Lower leg skin (tissue), 4 donors: ENCODE results near the gene PPP1CC. TPM values are rescaled to one million over a fixed set of nuclear protein-coding genes. Genes with fewer than 3 reads are reported as not detected.
A peak's percentile ranks its signal among the peaks of the same experiment; 100 is the strongest.

Experiments used
- DNase-seq, 2 donors: peaks; one replicate each; pipeline ENCODE4 v3.0.0-alpha.2; 2019; ENCODE audit warnings: low spot score in 2 of 2
- H3K4me3 ChIP-seq: fragments of 200-600 bp; sonication (generic); 2 replicates; pipeline ENCODE4 v1.5.1; 2017; ENCODE audit warnings: mild to moderate bottlenecking, low read depth; ENCODE audit not compliant: poor library complexity, severe bottlenecking
- POLR2A ChIP-seq, 2 donors: fragments of 450-650 bp; IDR thresholded peaks; one replicate each; pipeline ENCODE4 v1.6.1; 2016 to 2017; ENCODE audit warnings: antibody characterized with exemption in 2 of 2, mild to moderate bottlenecking in 1 of 2, moderate library complexity in 1 of 2
- WGBS, 2 donors: methylation state at CpG; one replicate each; pipeline ENCODE4 v1.1.5; 2018; 5-methylcytosine and 5-hydroxymethylcytosine counted together
- intact Hi-C: fragments of 100-400 bp; cut with DNase I; formaldehyde crosslinking; loops from one replicate; pipeline ENCODE4 v1.15.0; 2023; ENCODE audit warnings: low total_unique reads
- total RNA-seq, 4 donors: library from RNA; depleted of rRNA; stranded (reverse); fragments of >200 nt; gene quantifications; one replicate each; pipeline ENCODE4 v1.1.0, GENCODE V29; 2016
- TF ChIP-seq, protein P1 (sequence below), 3 donors: fragments of 450-650 bp; IDR thresholded peaks; one replicate each; pipeline ENCODE4 v1.5.1; 2016; ENCODE audit warnings: antibody characterized with exemption in 3 of 3, mild to moderate bottlenecking in 3 of 3, moderate library complexity in 2 of 3

PPP1CC gene
- total RNA-seq, 4 donors from 2014 or later, result 90.1 to 97.4 (median 91.3) TPM

DNA sequence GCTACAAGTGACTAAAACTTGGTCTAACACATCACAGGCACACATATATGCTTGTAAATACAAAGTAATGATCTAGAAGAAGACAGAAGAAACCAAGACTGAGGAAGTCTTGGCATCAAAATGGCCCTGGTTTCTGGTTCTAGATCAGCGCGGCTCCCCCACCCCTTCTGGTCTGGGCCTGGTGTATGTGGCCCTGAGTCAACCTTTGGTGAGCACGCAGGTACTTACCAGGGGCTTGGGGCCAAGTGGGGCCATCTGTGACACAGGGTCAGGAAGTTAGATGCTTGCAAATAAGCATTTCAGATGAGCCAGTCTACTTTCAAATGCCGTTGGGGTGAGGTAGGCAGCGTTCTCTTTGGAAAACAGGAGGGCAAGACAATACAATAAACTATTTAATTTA lies 40.6 kb downstream of the PPP1CC start:
- TF ChIP-seq POLR2A (IDR thresholded peaks at IDR 0.05), result no peak
- TF ChIP-seq, protein P1, sequence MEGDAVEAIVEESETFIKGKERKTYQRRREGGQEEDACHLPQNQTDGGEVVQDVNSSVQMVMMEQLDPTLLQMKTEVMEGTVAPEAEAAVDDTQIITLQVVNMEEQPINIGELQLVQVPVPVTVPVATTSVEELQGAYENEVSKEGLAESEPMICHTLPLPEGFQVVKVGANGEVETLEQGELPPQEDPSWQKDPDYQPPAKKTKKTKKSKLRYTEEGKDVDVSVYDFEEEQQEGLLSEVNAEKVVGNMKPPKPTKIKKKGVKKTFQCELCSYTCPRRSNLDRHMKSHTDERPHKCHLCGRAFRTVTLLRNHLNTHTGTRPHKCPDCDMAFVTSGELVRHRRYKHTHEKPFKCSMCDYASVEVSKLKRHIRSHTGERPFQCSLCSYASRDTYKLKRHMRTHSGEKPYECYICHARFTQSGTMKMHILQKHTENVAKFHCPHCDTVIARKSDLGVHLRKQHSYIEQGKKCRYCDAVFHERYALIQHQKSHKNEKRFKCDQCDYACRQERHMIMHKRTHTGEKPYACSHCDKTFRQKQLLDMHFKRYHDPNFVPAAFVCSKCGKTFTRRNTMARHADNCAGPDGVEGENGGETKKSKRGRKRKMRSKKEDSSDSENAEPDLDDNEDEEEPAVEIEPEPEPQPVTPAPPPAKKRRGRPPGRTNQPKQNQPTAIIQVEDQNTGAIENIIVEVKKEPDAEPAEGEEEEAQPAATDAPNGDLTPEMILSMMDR (IDR thresholded peaks at IDR 0.05), result no peak
- no peak overlapping the region for H3K4me3 ChIP-seq
- no peak for DNase-seq
- 87 to 94% methylated on average over 5 of the region's 5 CpGs for WGBS, 2 donors
- intact Hi-C loops, result no loop called here

DNA sequence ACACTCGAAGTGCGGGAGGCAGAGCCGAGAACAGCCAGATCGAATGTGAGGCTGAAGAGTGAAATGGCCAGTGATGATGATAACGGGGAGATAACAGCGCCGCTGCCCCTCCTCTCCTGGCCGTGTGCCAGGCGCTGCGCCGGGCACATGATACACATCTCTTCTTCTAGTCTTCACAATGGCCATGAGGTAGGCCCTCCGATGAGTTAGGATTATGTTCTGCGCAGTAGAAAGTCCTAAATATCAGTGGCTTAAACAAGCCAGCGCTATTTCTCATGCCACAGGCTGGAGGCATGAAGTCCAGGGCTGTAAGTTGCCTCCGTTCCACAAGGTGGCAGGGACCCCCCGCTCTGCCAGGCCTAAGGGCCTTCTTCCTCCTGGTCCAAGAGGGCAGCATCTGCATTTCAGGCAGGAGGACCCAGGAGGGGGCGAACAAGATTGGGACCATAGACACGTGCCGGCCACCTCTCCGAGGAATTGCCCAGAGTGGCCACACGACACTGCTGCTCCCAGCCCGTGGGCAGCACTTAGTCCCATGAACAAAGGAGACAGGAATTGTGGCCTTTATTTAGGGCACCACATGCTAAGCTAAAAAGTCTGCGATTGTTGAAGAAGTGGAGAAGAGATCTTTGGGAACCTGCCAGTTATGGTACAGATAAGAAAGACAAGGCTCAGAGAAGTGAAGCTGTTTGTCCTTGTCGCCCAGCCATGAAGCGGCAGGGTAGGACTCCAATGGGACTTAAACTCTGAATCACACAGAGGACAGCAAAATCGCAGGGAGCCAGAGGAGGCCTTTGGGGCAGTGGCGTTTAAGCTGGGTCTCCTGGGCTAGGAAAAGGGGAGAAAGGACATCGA lies 42.9 kb downstream of the PPP1CC start:
- 84 to 87% methylated on average over 28 of the region's 28 CpGs for WGBS, 2 donors
- peak in 1 of 2 donors; percentile 81 for DNase-seq
- intact Hi-C loops, result loop anchor here (1.0 kb wide), 1 partner anchor 27 kb away; no protein-coding TSS in a partner anchor

DNA sequence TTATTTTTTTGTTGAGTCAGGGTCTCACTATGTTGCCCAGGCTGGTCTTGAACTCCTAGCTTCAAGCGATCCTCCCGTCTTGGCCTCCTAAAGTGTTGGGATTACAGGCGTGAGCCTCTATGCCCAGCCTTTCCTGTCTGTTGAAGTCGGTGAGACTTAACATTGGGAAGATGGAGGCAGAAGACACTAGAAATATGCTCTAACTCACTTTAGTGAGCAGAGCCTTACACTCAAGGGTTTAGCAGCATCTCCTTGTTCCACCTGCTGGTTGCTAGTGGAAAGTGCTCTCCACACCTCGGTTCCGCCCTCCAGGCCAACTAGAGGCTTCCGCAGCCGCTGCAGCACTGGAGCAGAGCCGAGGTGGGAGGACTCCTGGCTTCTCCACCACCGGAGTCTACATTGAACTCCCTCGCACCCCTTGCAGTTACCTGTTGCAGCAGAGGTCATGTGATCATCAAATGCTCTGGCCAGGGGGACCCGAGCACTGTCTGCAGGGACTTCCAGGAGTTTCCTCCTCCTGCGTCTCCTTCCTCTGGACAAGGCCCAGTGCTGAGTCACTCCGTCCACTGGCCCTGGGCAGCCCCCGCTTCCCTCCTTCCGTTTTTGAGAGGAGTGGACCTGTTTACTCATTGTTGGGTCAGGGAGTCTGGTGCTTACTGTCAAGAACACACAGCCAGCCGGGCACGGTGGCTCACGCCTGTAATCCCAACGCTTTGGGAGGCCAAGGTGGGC lies 44.4 kb downstream of the PPP1CC start:
- 42 to 52% methylated on average over 20 of the region's 20 CpGs for WGBS, 2 donors
- TF ChIP-seq POLR2A (IDR thresholded peaks at IDR 0.05), result no peak
- TF ChIP-seq, protein P1 (IDR thresholded peaks at IDR 0.05), result no peak
- intact Hi-C loops, result no loop called here
- peak; percentile 54 to 90 for DNase-seq
- H3K4me3 ChIP-seq, result no peak overlapping the region

More for the DNA sequence above, 42.9 kb downstream of the PPP1CC start:
- TF ChIP-seq POLR2A (IDR thresholded peaks at IDR 0.05), result no peak
- TF ChIP-seq, protein P1 (IDR thresholded peaks at IDR 0.05), result no peak
- no peak overlapping the region for H3K4me3 ChIP-seq

DNA sequence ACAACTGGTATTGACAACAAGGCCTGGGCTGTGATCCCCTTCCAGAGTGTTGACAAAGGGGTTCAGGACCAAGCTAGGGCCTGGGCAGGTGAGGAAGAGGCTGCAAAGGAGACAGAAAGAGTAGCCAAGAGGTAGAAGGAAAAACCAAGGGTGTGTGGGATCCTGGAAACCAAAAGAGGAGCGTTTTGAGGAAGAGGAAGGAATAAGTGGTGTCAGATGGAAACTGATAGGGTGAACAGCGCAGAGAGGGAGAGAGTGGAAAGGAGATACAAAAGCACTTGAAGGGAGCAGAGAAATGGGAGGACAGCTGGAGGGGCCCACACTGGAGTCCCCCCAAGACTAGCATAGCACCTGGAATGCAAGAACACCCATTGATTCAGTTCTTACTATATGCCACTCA lies 45.5 kb downstream of the PPP1CC start:
- WGBS, 2 donors, result 85% methylated on average over 2 of the region's 2 CpGs
- peak in 1 of 2 donors; percentile 67 for DNase-seq
- TF ChIP-seq, protein P1 (IDR thresholded peaks at IDR 0.05), result no peak
- no peak for TF ChIP-seq POLR2A (IDR thresholded peaks at IDR 0.05)
- H3K4me3 ChIP-seq, result no peak overlapping the region
- intact Hi-C loops, result no loop called here

DNA sequence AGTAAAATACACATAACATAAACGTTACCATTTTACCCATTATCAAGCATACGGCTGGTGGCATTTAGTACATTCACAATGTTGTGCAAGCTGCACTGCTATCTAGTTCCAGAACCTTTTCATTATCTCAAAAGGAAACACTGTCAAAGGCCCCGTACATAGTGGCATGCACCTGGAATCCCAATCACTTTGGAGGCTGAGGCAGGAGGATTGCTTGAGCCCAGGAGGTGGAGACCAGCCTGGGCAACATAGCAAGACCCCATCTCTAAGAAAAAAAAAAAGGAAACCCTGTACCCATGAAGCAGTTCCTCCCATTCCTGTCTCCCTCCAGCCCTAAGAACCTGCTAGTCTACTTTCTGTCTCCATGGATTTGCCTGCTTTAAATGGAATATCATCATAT lies 46.4 kb downstream of the PPP1CC start:
- TF ChIP-seq, protein P1 (IDR thresholded peaks at IDR 0.05), result no peak
- TF ChIP-seq POLR2A (IDR thresholded peaks at IDR 0.05), result no peak
- no peak overlapping the region for H3K4me3 ChIP-seq
- DNase-seq, result no peak
- intact Hi-C loops, result no loop called here
- WGBS, 2 donors, result 85% methylated on average over 3 of the region's 3 CpGs
